HFF-Myc (cell line): ENCODE results near the gene MEX3B.
"Not testable (repeated sequence)": the region's sequence is repeated elsewhere in the genome, so short reads cannot be mapped to it uniquely, and the experiment has no call there.

Source experiments
- DNase-seq: peaks from one replicate; pipeline ENCODE4 v3.0.0-alpha.2; 2011; ENCODE audit warnings: low read depth; ENCODE audit errors: extremely low read depth
- H3K4me3 ChIP-seq: replicated peaks from 2 replicates; pipeline ENCODE4 v1.5.1; 2011; ENCODE audit warnings: low read depth, mild to moderate bottlenecking, control low read depth, low read length
- TF ChIP-seq, protein P1 (sequence below): IDR thresholded peaks from 2 replicates; pipeline ENCODE4 v1.5.1; 2012; ENCODE audit warnings: mild to moderate bottlenecking, low read depth, low read length, control low read depth; ENCODE audit errors: missing control alignments

Gene MEX3B

DNA sequence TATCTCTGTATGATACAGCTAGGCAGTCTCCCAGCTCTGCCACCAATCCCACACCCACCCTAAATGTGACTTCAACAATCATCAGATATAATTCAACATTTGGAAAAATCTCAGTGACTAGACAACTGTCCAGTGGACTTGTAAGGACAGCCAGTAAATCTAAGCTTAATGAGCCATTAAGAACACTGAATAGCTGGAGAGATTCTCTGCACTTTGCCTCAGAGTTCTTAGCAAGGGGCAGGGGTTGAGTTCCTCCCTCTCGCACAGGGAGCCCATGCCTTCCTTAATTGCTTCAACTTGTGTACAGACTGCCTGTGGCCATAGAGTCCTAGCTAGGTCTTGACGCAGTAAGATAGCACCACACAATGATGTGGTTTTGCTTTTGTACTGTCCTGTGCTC is 15.6 kb downstream of the MEX3B start:
- DNase-seq = no peak
- TF ChIP-seq, protein P1, sequence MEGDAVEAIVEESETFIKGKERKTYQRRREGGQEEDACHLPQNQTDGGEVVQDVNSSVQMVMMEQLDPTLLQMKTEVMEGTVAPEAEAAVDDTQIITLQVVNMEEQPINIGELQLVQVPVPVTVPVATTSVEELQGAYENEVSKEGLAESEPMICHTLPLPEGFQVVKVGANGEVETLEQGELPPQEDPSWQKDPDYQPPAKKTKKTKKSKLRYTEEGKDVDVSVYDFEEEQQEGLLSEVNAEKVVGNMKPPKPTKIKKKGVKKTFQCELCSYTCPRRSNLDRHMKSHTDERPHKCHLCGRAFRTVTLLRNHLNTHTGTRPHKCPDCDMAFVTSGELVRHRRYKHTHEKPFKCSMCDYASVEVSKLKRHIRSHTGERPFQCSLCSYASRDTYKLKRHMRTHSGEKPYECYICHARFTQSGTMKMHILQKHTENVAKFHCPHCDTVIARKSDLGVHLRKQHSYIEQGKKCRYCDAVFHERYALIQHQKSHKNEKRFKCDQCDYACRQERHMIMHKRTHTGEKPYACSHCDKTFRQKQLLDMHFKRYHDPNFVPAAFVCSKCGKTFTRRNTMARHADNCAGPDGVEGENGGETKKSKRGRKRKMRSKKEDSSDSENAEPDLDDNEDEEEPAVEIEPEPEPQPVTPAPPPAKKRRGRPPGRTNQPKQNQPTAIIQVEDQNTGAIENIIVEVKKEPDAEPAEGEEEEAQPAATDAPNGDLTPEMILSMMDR = no peak
- H3K4me3 ChIP-seq = no peak overlapping the region

DNA sequence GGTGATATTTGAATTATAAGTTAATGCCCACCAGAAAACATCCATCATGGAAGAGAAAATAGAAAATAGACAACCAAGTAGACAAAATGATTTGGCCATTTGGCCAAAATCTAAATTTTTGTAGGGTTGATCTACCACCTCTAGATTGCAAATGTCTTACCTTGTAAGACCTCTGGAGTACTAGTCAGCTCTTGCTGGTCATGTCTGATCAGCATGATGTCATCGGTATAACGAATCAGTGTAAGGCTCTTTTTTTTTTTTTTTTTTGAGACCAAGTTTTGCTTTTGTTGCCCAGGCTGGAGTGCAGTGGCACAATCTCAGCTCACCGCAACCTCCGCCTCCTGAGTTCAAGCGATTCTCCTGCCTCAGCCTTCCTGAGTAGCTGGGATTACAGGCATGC is 17.7 kb downstream of the MEX3B start:
- not testable (repeated sequence) for DNase-seq, H3K4me3 ChIP-seq

DNA sequence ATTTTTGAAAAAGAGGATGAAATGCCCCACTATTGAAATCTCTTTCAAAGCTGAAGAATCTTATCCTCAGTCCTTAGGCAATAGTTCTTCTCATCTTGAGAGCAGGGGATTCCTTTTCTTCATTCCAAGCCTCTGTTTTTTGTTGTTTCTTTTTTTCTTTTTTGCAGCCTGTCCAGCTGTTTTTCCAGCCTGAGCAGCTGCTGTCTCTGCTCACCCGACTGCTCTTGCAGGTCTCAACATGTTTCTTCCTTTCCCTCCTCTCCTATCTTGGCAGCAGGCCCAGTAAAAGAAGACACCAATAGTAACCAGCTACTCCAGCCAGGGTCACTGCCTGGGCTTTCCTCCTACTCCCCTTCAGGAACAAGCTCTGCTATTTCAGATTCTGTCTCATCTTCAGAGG is 23.8 kb downstream of the MEX3B start:
- DNase-seq = peak; percentile 65

DNA sequence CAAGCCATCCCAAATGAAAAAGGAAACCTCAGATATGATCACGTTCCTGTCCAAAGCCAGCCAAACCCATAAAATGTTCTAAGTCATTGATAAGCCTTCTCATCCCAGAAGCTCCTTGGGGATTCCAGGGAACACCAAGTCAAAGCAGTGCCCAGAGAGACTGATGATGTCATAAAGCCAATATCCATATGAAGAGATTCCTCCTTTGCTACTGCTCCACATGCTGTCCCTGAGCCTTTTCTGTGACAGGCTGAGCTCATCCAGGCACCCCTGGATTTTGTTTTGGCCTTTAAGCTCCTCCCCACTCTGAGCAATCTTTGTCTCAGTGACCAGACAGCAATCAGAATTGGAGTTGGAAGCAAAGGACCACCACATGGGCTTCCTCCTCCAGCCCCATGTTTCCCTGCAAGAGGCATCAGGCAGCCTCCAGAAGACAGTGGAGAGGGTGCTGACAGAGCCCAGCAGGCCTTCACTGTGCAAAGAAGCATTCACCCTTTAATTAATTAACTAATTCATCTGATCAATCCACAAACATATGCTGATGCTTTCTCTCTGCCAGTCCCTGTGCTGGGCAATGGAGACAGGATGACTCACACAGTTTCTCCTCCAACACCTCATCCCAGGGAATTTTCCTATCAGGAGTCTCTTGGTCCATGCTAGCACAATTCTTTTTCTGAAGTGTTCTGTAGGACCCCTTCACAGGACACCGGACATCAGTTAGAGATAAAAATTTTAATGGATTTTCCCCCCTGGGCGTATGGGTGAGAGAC is 25.0 kb downstream of the MEX3B start:
- DNase-seq = no peak
- H3K4me3 ChIP-seq = no peak overlapping the region
- TF ChIP-seq, protein P1 = no peak

More for the DNA sequence above, 23.8 kb downstream of the MEX3B start:
- no peak overlapping the region for H3K4me3 ChIP-seq
- TF ChIP-seq, protein P1 = no peak

DNA sequence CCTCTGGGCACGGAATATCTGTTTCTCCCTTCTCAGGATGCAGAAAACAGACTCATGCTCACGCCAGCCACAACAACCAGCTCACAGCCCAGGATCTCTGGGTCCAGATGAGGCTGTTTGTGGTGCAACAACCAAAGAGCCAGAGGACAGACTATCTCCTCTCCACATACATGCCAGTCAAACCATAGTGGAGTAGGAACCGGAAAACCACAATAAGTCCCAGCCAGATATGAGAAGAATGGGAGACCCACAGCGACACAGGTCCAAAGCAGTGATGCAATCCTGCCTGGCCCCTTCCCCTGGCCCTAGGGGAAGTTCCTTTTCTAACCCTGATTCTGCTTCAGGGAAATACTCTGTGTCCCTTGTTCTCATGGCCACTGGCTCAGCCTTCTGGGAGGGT is 27.6 kb downstream of the MEX3B start:
- TF ChIP-seq, protein P1 = no peak
- H3K4me3 ChIP-seq = no peak overlapping the region
- DNase-seq = no peak

DNA sequence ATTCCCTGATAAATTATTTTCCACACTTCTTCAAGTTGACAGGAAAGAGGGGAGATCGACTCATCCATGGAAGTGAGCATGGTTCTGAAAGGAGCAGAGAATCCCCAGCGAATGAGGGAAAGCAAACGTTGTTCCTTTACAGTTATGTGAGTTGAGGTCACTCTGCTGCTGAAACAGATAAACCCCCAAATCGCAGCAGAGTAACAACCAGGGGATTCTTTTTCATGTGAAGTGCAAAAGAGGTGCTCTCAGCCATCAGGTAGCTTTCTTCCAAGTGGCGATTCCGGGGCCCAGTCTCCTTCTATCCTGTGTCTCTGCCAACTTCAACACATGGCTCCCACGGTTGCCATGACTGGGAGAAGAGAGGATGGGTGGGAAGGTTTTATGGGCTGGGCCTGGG is 28.2 kb downstream of the MEX3B start:
- TF ChIP-seq, protein P1 = no peak
- H3K4me3 ChIP-seq = no peak overlapping the region
- DNase-seq = no peak

DNA sequence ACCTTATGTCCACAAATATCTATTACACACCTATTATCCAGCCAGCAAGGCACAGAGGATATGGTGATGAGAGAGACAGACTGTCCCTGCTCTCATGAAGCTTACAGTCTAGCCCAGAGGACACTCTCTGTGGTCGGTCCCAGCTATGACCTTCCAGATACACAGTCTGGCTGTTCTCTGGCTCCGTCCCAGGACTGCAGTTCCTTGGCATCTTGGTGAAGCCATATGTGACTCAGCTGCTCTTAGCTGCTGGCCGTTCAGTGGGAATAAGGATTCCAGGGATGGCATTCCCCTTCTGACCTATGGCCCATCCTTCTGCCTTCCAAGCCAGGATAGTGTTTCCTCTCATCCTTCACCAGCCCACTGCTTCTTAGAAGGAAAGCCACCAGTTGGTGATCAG is 30.8 kb downstream of the MEX3B start:
- no peak for DNase-seq
- TF ChIP-seq, protein P1 = no peak
- no peak overlapping the region for H3K4me3 ChIP-seq
